Mammary epithelial cell (primary cell): ENCODE data around the gene SLC9A7.

Source experiments
- CTCF ChIP-seq, 2 donors: IDR thresholded peaks in 1 of 2; conservative IDR thresholded peaks in 1 of 2; 2 replicates each; pipeline ENCODE4 v1.5.1; 2011 to 2012; ENCODE audit warnings: inconsistent platforms in 2 of 2, low read length in 2 of 2, mild to moderate bottlenecking in 2 of 2, control low read depth in 1 of 2, low read depth in 1 of 2; ENCODE audit not compliant: insufficient read depth in 1 of 2; ENCODE audit errors: extremely low read depth in 1 of 2
- EZH2 ChIP-seq: IDR thresholded peaks from 2 replicates; pipeline ENCODE4 v1.6.1; 2012; ENCODE audit warnings: low read length, inconsistent platforms, borderline replicate concordance

DNA sequence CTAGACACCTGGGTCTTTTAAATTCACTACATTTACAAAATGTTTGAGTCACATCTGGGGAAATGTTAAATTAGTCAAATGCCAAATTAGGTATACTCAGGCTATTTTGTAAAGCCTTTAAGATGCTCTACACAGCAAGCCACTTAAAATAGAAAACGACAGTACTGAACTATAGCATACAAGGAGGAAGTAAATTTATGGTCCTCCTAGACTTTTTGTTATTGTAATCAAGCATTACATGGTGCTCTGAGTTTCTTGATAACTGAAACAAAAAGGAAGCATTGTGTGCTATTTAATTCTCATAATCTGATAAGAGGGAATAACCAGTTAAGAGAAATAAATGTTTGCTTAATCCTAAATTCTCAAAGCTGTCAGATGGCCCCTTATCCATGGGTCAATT, 46.2 kb downstream of the SLC9A7 start:
- no peak for TF ChIP-seq CTCF (conservative IDR thresholded peaks at IDR 0.05 in 1 of 2, IDR thresholded peaks at IDR 0.05 in 1 of 2; ENCODE audit: extremely low read depth in 1 of 2, insufficient read depth in 1 of 2, low read depth in 1 of 2, low read length in 2 of 2)
- no peak for TF ChIP-seq EZH2
